Brain microvascular endothelial cell (primary cell): Measurements from ENCODE around the gene CD302.

Experiments used
- DNase-seq: peaks from one replicate; pipeline ENCODE4 v3.0.0-alpha.2; 2020
- H3K27ac ChIP-seq: fragments of 250-450 bp; sonication (Bioruptor Pico); 2 replicates; pipeline ENCODE4 v1.5.1; 2020; ENCODE audit warnings: mild to moderate bottlenecking, moderate library complexity
- H3K27me3 ChIP-seq: fragments of 250-450 bp; sonication (Bioruptor Pico); replicated peaks from 2 replicates; pipeline ENCODE4 v1.5.1; 2020; ENCODE audit warnings: mild to moderate bottlenecking
- H3K36me3 ChIP-seq: fragments of 250-450 bp; sonication (Bioruptor Pico); replicated peaks from 2 replicates; pipeline ENCODE4 v1.5.1; 2020; ENCODE audit warnings: mild to moderate bottlenecking
- H3K4me3 ChIP-seq: 2 replicates; pipeline ENCODE4 v1.5.1; 2011; ENCODE audit warnings: low read depth, mild to moderate bottlenecking, control low read depth, low read length, moderate library complexity
- CTCF ChIP-seq: IDR thresholded peaks from 2 replicates; pipeline ENCODE4 v1.5.1; 2011; ENCODE audit warnings: low read depth, mild to moderate bottlenecking, moderate library complexity, low read length, control low read depth, inconsistent platforms; ENCODE audit errors: missing control alignments
- in situ Hi-C: cut with HindIII; loops from 2 replicates; pipeline ENCODE4 v1.10.0; 2017; ENCODE audit warnings: low sequenced_read_pairs, low pct_ligation_motif_present

Gene CD302

GRCh38 chr2:159769147-159769546 is 28.9 kb downstream of the CD302 start:
- no peak overlapping the region for H3K4me3 ChIP-seq
- in situ Hi-C loops, result no loop called here

GRCh38 chr2:159762075-159762474 is 35.9 kb downstream of the CD302 start:
- Histone ChIP-seq H3K27me3 (no peaks in the 10 kb centered on the region), H3K4me3 (no peak overlapping the region), H3K36me3 (peaks cover 52% of the 10 kb centered on the region), H3K27ac (no peak overlapping the region)
- no peak for TF ChIP-seq CTCF
- no peak for DNase-seq
- in situ Hi-C loops, result no loop called here

More at GRCh38 chr2:159769147-159769546, 28.9 kb downstream of the CD302 start:
- DNase-seq, result no peak
- H3K27ac ChIP-seq, result no peak overlapping the region
- TF ChIP-seq CTCF, result no peak
- H3K27me3 ChIP-seq, result no peaks in the 10 kb centered on the region
- H3K36me3 ChIP-seq, result peaks cover 20% of the 10 kb centered on the region

- Histone ChIP-seq H3K4me3 (no peak overlapping the region), H3K27ac (no peak overlapping the region), H3K27me3 (no peaks in the 10 kb centered on the region), H3K36me3 (peaks cover 54% of the 10 kb centered on the region)
- no peak for DNase-seq
- no peak for TF ChIP-seq CTCF
- in situ Hi-C loops, result no loop called here
Measured at GRCh38 chr2:159760326-159760725, 37.7 kb downstream of the CD302 start.

GRCh38 chr2:159759577-159759976 is 38.4 kb downstream of the CD302 start:
- Histone ChIP-seq H3K27ac (no peak overlapping the region), H3K4me3 (no peak overlapping the region), H3K27me3 (no peaks in the 10 kb centered on the region), H3K36me3 (peaks cover 49% of the 10 kb centered on the region)
- DNase-seq, result no peak
- no peak for TF ChIP-seq CTCF
- in situ Hi-C loops, result no loop called here

- peaks cover 52% of the 10 kb centered on the region for H3K36me3 ChIP-seq
- no peak overlapping the region for H3K4me3 ChIP-seq
- in situ Hi-C loops, result no loop called here
- no peak for DNase-seq
- H3K27me3 ChIP-seq, result no peaks in the 10 kb centered on the region
- TF ChIP-seq CTCF, result no peak
- no peak overlapping the region for H3K27ac ChIP-seq
Measured at GRCh38 chr2:159758686-159759085, 39.3 kb downstream of the CD302 start.

GRCh38 chr2:159758239-159758638 is 39.8 kb downstream of the CD302 start:
- no peak for DNase-seq
- H3K36me3 ChIP-seq, result peaks cover 52% of the 10 kb centered on the region
- H3K27me3 ChIP-seq, result no peaks in the 10 kb centered on the region
- no peak for TF ChIP-seq CTCF
- no peak overlapping the region for H3K4me3 ChIP-seq
- H3K27ac ChIP-seq, result no peak overlapping the region
- in situ Hi-C loops, result no loop called here
